PC-9 (cell line): ENCODE measurements around the gene MADCAM1. TPM values are rescaled to one million over a fixed set of nuclear protein-coding genes. Genes with fewer than 3 reads are reported as not detected.

Experiments used
- BruUV-seq: library from RNA; stranded (reverse); fragments of 400-500 nt; replicated peaks from 2 replicates; lab custom pipeline; 2021; lab: Mats Ljungman, UMichigan
- CTCF ChIA-PET: fragments of 300-600 bp; sonication (Branson Sonifier 250); formaldehyde crosslinking; loops from one replicate; lab custom pipeline; 2022; ENCODE audit warnings: antibody characterized with exemption; lab: Charles Lee
- POLR2A ChIA-PET: fragments of 300-600 bp; sonication (Branson Sonifier 250); formaldehyde crosslinking; loops from one replicate; lab custom pipeline; 2022; ENCODE audit warnings: antibody characterized with exemption; ENCODE audit not compliant: unreplicated experiment; lab: Charles Lee
- DNase-seq, 2 experiments: peaks; one replicate each; pipeline versions ENCODE4 v3.0.0 to v3.0.0-alpha.2; 2015 to 2022; ENCODE audit warnings: mixed read lengths in 1 of 2
- H2AFZ ChIP-seq: fragments of 200-600 bp; sonication (generic); 2 replicates; pipeline ENCODE4 v1.8.1; 2017; ENCODE audit warnings: antibody characterized with exemption
- H3F3A ChIP-seq: fragments of 200-600 bp; sonication (generic); 2 replicates; pipeline ENCODE4 v1.8.1; 2017; ENCODE audit warnings: antibody characterized with exemption, mild to moderate bottlenecking, low read depth; ENCODE audit not compliant: insufficient read depth
- H3K27ac ChIP-seq: fragments of 200-600 bp; sonication (generic); 2 replicates; pipeline ENCODE4 v1.6.1; 2016; ENCODE audit warnings: mixed run types
- H3K27me3 ChIP-seq: fragments of 200-600 bp; sonication (generic); 2 replicates; pipeline ENCODE4 v1.6.1; 2016; ENCODE audit warnings: low read depth, mixed run types; ENCODE audit not compliant: insufficient read depth
- H3K36me3 ChIP-seq: fragments of 200-600 bp; sonication (generic); 2 replicates; pipeline ENCODE4 v1.6.1; 2016; ENCODE audit warnings: low read depth, mixed run types
- H3K4me1 ChIP-seq: fragments of 200-600 bp; sonication (generic); replicated peaks from 2 replicates; pipeline ENCODE4 v1.6.1; 2016; ENCODE audit warnings: mixed run types; ENCODE audit not compliant: insufficient read depth
- H3K4me2 ChIP-seq: fragments of 200-600 bp; sonication (generic); 2 replicates; pipeline ENCODE4 v1.6.1; 2017; ENCODE audit warnings: mixed run types
- H3K4me3 ChIP-seq: fragments of 200-600 bp; sonication (generic); 2 replicates; pipeline ENCODE4 v1.6.1; 2016; ENCODE audit warnings: mixed run types
- H3K79me2 ChIP-seq: fragments of 200-600 bp; sonication (generic); 2 replicates; pipeline ENCODE4 v1.6.1; 2017; ENCODE audit warnings: low read depth, mixed run types
- H3K9me2 ChIP-seq: fragments of 200-600 bp; sonication (generic); 2 replicates; pipeline ENCODE4 v1.8.1; 2017; ENCODE audit warnings: mild to moderate bottlenecking; ENCODE audit not compliant: insufficient read depth
- H3K9me3 ChIP-seq: fragments of 200-600 bp; sonication (generic); 2 replicates; pipeline ENCODE4 v1.8.1; 2016; ENCODE audit warnings: low read depth; ENCODE audit not compliant: insufficient read depth
- H4K20me1 ChIP-seq: fragments of 200-600 bp; sonication (generic); 2 replicates; pipeline ENCODE4 v1.8.1; 2017; ENCODE audit not compliant: insufficient read depth
- EZH2 ChIP-seq: fragments of 200-600 bp; sonication (generic); IDR thresholded peaks from 2 replicates; pipeline ENCODE4 v1.8.0; 2017; ENCODE audit warnings: antibody characterized with exemption, low read depth
- intact Hi-C: fragments of 100-400 bp; cut with micrococcal nuclease; formaldehyde crosslinking; loops from one replicate; pipeline ENCODE4 v1.10.0; 2022; ENCODE audit not compliant: unreplicated experiment
- total RNA-seq: library from RNA; stranded (reverse); gene quantifications from 2 replicates; pipeline ENCODE4 v1.2.3, GENCODE V29; 2021
- TF ChIP-seq, protein P1 (sequence below): fragments of 200-600 bp; sonication (generic); conservative IDR thresholded peaks from 2 replicates; pipeline ENCODE4 v1.6.1; 2017; ENCODE audit warnings: mixed run types, antibody characterized with exemption, mild to moderate bottlenecking, moderate library complexity

MADCAM1 gene
- total RNA-seq, 1 experiment from 2014 or later: 1.1 TPM

DNA sequence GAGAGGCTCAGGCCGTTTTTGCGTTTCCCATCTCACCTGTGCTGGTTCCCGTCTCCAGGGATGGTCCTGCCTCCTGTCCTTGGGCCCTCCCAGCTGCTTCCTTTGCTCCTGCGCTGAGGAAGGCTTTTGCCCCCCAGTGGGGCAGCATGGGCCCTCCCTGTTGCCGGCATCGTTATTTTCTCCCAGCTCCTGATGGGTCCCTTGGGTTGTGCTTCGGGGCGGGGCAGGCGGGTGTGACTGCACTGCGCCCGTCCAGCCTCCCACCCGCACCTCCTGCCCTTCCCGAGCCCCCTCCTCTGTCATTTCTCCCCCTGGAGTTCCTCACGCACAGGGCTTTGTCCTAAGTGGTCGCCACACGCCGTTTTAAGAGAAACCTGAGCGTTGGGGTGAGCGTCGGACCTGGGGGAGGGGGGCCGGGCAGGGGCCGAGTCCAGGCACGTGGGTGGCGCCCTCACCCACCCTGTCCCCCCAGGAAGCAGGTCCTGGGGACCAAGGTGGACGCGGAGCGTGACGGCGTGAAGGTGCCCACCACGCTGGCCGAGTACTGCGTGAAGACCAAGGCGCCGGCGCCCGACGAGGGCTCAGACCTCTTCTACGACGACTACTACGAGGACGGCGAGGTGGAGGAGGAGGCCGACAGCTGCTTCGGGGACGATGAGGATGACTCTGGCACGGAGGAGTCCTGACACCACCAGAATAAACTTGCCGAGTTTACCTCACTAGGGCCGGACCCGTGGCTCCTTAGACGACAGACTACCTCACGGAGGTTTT, 44.8 kb downstream of the MADCAM1 start:
- H3K79me2 ChIP-seq: peaks cover 5% of the 10 kb centered on the region
- TF ChIP-seq EZH2: no peak
- no TSS peak for BruUV-seq
- H3K4me1 ChIP-seq: peaks cover 3% of the 10 kb centered on the region; the same call in 1 of the 2 replicates
- no peak overlapping the region for H3K27ac ChIP-seq
- H3K4me3 ChIP-seq: no peak overlapping the region
- H3K27me3 ChIP-seq: no peaks in the 10 kb centered on the region
- peaks cover 6% of the 10 kb centered on the region; the same call in 1 of the 2 replicates for H3F3A ChIP-seq
- H4K20me1 ChIP-seq: peaks cover 22% of the 10 kb centered on the region
- H3K4me2 ChIP-seq: no peak overlapping the region
- POLR2A ChIA-PET: no interaction called here
- no peaks in the 10 kb centered on the region for H3K9me2 ChIP-seq
- H3K9me3 ChIP-seq: no peaks in the 10 kb centered on the region
- H3K36me3 ChIP-seq: peaks cover 10% of the 10 kb centered on the region; the same call in 1 of the 2 replicates
- intact Hi-C loops: no loop called here
- H2AFZ ChIP-seq: no peak overlapping the region
- CTCF ChIA-PET: no interaction called here
- DNase-seq: no peak

DNA sequence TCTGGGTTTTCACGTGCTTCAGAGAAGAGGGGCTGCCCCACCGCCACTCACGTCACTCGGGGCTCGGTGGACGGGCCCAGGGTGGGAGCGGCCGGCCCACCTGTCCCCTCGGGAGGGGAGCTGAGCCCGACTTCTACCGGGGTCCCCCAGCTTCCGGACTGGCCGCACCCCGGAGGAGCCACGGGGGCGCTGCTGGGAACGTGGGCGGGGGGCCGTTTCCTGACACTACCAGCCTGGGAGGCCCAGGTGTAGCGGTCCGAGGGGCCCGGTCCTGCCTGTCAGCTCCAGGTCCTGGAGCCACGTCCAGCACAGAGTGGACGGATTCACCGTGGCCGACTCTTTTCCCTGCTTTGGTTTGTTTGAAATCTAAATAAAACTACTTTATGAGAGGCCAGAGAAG, 45.4 kb downstream of the MADCAM1 start:
- H2AFZ ChIP-seq: no peak overlapping the region
- H3K4me3 ChIP-seq: no peak overlapping the region
- H3K9me3 ChIP-seq: no peaks in the 10 kb centered on the region
- CTCF ChIA-PET: no interaction called here
- no peaks in the 10 kb centered on the region for H3K4me1 ChIP-seq
- intact Hi-C loops: no loop called here
- peaks cover 15% of the 10 kb centered on the region for H4K20me1 ChIP-seq
- H3K36me3 ChIP-seq: 0 out of 2 replicates have a peak, but pooled peaks cover 4% of the 10 kb centered on the region
- H3K9me2 ChIP-seq: no peaks in the 10 kb centered on the region
- POLR2A ChIA-PET: no interaction called here
- peaks cover 6% of the 10 kb centered on the region; the same call in 1 of the 2 replicates for H3F3A ChIP-seq
- peaks cover under 1% of the 10 kb centered on the region; the same call in 1 of the 2 replicates for H3K79me2 ChIP-seq
- no peak overlapping the region for H3K4me2 ChIP-seq
- BruUV-seq: no TSS peak
- H3K27ac ChIP-seq: no peak overlapping the region
- TF ChIP-seq, protein P1, sequence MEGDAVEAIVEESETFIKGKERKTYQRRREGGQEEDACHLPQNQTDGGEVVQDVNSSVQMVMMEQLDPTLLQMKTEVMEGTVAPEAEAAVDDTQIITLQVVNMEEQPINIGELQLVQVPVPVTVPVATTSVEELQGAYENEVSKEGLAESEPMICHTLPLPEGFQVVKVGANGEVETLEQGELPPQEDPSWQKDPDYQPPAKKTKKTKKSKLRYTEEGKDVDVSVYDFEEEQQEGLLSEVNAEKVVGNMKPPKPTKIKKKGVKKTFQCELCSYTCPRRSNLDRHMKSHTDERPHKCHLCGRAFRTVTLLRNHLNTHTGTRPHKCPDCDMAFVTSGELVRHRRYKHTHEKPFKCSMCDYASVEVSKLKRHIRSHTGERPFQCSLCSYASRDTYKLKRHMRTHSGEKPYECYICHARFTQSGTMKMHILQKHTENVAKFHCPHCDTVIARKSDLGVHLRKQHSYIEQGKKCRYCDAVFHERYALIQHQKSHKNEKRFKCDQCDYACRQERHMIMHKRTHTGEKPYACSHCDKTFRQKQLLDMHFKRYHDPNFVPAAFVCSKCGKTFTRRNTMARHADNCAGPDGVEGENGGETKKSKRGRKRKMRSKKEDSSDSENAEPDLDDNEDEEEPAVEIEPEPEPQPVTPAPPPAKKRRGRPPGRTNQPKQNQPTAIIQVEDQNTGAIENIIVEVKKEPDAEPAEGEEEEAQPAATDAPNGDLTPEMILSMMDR: no peak
- no peak for TF ChIP-seq EZH2
- H3K27me3 ChIP-seq: no peaks in the 10 kb centered on the region
- no peak for DNase-seq

DNA sequence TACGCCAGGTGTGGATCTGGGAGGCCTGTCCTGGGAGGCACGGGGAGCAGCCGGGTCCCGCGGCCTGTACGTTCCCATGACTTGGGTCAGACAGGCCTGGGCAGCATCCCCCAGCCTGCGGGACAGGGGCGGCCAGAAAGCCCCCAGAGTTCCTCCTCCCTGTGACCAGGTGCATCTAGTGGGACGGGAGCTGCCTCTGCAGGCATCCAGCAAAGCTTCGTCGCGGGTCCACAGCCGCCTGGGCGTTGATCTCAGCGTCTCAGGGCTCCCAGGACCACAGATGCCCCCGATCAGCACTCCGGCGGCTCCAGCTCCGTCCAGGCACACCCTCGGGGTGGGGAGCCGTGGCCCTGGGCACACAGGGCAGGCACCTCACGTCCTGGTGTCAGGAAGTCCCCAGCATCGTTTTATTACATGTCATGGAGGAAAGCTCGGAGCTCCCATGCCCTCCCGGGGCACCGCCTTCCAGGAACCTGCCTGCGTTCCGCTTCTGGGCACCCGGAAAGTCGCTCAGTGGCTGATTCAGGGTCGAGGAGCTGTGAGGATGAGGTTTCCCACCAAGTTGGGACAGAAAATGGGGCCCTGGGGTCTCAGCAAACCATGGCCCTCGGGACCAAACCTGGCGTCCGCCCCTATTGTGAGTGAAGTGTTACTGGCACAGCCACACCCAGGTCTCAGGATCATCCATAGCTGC, 46.0 kb downstream of the MADCAM1 start:
- Histone ChIP-seq H2AFZ (no peak overlapping the region), H3K4me2 (no peak overlapping the region), H3K79me2 (no peaks in the 10 kb centered on the region; the same call in 1 of the 2 replicates), H3K36me3 (no peaks in the 10 kb centered on the region), H4K20me1 (peaks cover 9% of the 10 kb centered on the region; the same call in 1 of the 2 replicates), H3K9me3 (no peaks in the 10 kb centered on the region), H3K27me3 (no peaks in the 10 kb centered on the region), H3K4me3 (no peak overlapping the region), H3K9me2 (no peaks in the 10 kb centered on the region), H3K4me1 (no peaks in the 10 kb centered on the region), H3F3A (peaks cover 6% of the 10 kb centered on the region; the same call in 1 of the 2 replicates), H3K27ac (no peak overlapping the region)
- no peak for DNase-seq
- no TSS peak for BruUV-seq
- ChIA-PET CTCF (no interaction called here), POLR2A (no interaction called here)
- intact Hi-C loops: no loop called here
- TF ChIP-seq, protein P1: no peak
- no peak for TF ChIP-seq EZH2
